ENCODE data around the gene TENM4.
"Not testable (repeated sequence)": the region's sequence is repeated elsewhere in the genome, so short reads cannot be mapped to it uniquely, and the experiment has no call there.

TENM4 gene

GRCh38 chr11:78902771-78903507 is 537.9 kb downstream of the TENM4 start:
- no peak for DNase-seq (ENCODE audit: low read depth)

GRCh38 chr11:78901831-78902230 is 539.0 kb downstream of the TENM4 start:
- no peak for DNase-seq (ENCODE audit: low read depth)

- DNase-seq (ENCODE audit: low read depth) = no peak
Observed at GRCh38 chr11:78898266-78898775, 542.5 kb downstream of the TENM4 start.

- DNase-seq (ENCODE audit: low read depth) = no peak
Observed at GRCh38 chr11:78893996-78894395, 546.8 kb downstream of the TENM4 start.

- DNase-seq (ENCODE audit: low read depth) = no peak
Observed at GRCh38 chr11:78889698-78890097, 551.1 kb downstream of the TENM4 start.

GRCh38 chr11:78886616-78887015 is 554.2 kb downstream of the TENM4 start:
- no peak for DNase-seq (ENCODE audit: low read depth)

GRCh38 chr11:78884761-78885160 is 556.1 kb downstream of the TENM4 start:
- DNase-seq (ENCODE audit: low read depth) = no peak

- no peak for DNase-seq (ENCODE audit: low read depth)
Observed at GRCh38 chr11:78883506-78883905, 557.3 kb downstream of the TENM4 start.

- DNase-seq (ENCODE audit: low read depth) = not testable (repeated sequence)
Observed at GRCh38 chr11:78879094-78879980, 561.5 kb downstream of the TENM4 start.

- DNase-seq (ENCODE audit: low read depth) = no peak
Observed at GRCh38 chr11:78878631-78879030, 562.2 kb downstream of the TENM4 start.

- no peak for DNase-seq (ENCODE audit: low read depth)
Observed at GRCh38 chr11:78876676-78877075, 564.2 kb downstream of the TENM4 start.

- DNase-seq (ENCODE audit: low read depth) = no peak
Observed at GRCh38 chr11:78870655-78871054, 570.2 kb downstream of the TENM4 start.

- DNase-seq (ENCODE audit: low read depth) = no peak
Observed at GRCh38 chr11:78869293-78869692, 571.5 kb downstream of the TENM4 start.

GRCh38 chr11:78868563-78868962 is 572.3 kb downstream of the TENM4 start:
- DNase-seq (ENCODE audit: low read depth) = no peak

- peak; percentile 9 for DNase-seq (ENCODE audit: low read depth)
Observed at GRCh38 chr11:78860720-78861422, 580.0 kb downstream of the TENM4 start.

GRCh38 chr11:78857688-78858087 is 583.1 kb downstream of the TENM4 start:
- DNase-seq (ENCODE audit: low read depth) = no peak

- DNase-seq (ENCODE audit: low read depth) = no peak
Observed at GRCh38 chr11:78856211-78856610, 584.6 kb downstream of the TENM4 start.

GRCh38 chr11:78855116-78855515 is 585.7 kb downstream of the TENM4 start:
- DNase-seq (ENCODE audit: low read depth) = no peak

GRCh38 chr11:78853521-78853920 is 587.3 kb downstream of the TENM4 start:
- no peak for DNase-seq (ENCODE audit: low read depth)

GRCh38 chr11:78851878-78852586 is 588.8 kb downstream of the TENM4 start:
- DNase-seq (ENCODE audit: low read depth) = no peak

- DNase-seq (ENCODE audit: low read depth) = no peak
Observed at GRCh38 chr11:78850078-78850477, 590.8 kb downstream of the TENM4 start.

- DNase-seq (ENCODE audit: low read depth) = no peak
Observed at GRCh38 chr11:78846269-78846668, 594.6 kb downstream of the TENM4 start.
